ENCODE results near the gene BCAS3.

DNA sequence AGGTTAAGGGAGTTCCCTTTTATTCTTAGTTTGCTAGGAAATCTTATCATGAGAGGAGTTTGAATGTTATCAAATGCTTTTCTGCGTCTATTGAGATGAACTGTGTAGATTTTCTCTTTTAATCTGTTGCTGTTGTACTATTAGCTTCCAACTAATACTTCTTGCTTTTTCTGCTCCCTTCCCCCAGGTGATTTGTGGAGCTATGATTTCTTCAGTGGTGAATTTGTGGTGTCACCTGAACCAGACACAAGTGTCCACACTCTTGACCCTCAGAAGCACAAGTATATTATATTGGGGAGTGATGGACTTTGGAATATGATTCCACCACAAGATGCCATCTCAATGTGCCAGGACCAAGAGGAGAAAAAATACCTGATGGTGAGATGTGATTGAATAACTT, 29.9 kb upstream of the BCAS3 start:
- TF ChIP-seq POLR2A (IDR thresholded peaks at IDR 0.05): no peak
- TF ChIP-seq, protein P1, sequence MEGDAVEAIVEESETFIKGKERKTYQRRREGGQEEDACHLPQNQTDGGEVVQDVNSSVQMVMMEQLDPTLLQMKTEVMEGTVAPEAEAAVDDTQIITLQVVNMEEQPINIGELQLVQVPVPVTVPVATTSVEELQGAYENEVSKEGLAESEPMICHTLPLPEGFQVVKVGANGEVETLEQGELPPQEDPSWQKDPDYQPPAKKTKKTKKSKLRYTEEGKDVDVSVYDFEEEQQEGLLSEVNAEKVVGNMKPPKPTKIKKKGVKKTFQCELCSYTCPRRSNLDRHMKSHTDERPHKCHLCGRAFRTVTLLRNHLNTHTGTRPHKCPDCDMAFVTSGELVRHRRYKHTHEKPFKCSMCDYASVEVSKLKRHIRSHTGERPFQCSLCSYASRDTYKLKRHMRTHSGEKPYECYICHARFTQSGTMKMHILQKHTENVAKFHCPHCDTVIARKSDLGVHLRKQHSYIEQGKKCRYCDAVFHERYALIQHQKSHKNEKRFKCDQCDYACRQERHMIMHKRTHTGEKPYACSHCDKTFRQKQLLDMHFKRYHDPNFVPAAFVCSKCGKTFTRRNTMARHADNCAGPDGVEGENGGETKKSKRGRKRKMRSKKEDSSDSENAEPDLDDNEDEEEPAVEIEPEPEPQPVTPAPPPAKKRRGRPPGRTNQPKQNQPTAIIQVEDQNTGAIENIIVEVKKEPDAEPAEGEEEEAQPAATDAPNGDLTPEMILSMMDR (IDR thresholded peaks at IDR 0.05): no peak

All from heart left ventricle (tissue), 13 donors.